Measurements from ENCODE around the gene FOXO1.
"Not testable (repeated sequence)": the region's sequence is repeated elsewhere in the genome, so short reads cannot be mapped to it uniquely, and the experiment has no call there.

- TF ChIP-seq POLR2A (IDR thresholded peaks at IDR 0.05; ENCODE audit: low read depth, low read length) (peak; percentile 49; the same call in 1 of the 2 replicates), POLR2AphosphoS5 (IDR thresholded peaks at IDR 0.05; ENCODE audit: low read depth, low read length) (peak; percentile 51; the same call in 1 of the 2 replicates)
- TF ChIP-seq TAF1 (IDR thresholded peaks at IDR 0.05; ENCODE audit: borderline replicate concordance, low read depth, low read length), result not testable (repeated sequence)
Observed at GRCh38 chr13:40664100-40664349, 2.4 kb downstream of the FOXO1 start.

All from GM12892 (cell line).